HG02840 (cell line): ENCODE measurements around the gene GORASP2.
"Not testable (repeated sequence)": the region's sequence is repeated elsewhere in the genome, so short reads cannot be mapped to it uniquely, and the experiment has no call there.

ENCODE experiments used
- ATAC-seq: cut with Tn5 transposase; IDR thresholded peaks from one replicate; pipeline ENCODE4 v1.9.1; 2021; ENCODE audit warnings: mild to moderate bottlenecking, moderate library complexity, moderate number of reproducible peaks; ENCODE audit not compliant: unreplicated experiment, low FRiP score

The GORASP2 gene

DNA sequence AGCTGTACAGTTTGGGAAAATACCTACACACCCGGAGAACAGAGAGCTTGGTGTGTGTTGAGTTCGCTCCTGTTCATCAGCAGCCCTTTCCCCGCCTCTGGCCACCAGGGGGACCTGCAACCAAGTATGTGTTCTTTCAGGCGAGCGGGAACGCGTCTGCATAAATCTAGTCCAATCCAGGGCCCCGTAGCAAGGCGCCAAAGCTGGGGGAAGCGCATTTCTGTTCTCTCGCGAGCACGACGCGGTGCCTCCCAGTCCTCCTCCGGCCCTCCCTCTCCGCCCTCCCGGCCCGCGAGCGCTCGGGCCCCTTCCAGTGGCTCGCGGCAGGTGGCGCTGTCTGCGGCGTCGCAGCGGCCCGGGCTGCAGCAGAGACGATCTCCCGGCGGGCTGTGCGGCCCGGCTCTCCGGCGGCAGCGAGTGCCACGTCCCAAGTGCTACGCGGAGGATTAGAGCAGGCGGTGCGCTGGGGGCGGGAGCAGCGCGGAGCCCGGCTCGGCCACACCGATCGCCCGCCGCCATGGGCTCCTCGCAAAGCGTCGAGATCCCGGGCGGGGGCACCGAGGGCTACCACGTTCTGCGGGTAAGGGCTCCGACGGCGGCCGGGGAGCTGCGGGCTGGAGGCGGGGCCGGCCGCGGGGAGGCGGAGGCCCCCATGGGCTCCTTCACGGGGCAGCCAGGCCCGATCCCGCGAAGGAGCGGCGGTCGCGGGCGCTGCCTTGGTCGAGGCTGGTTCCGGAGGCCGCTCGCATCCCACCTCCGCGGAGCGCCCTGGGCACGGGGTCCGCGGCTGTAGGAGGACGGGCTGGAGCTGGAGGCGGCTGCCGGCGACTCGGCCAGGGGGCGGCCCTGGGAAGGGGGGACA lies at the start of gene GORASP2:
GORASP2 (plus strand) TSS at position 430 of the 862 bp plus-strand sequence; CDS start at position 518, 88 bp downstream.
- ATAC-seq, result peak; percentile 92

DNA sequence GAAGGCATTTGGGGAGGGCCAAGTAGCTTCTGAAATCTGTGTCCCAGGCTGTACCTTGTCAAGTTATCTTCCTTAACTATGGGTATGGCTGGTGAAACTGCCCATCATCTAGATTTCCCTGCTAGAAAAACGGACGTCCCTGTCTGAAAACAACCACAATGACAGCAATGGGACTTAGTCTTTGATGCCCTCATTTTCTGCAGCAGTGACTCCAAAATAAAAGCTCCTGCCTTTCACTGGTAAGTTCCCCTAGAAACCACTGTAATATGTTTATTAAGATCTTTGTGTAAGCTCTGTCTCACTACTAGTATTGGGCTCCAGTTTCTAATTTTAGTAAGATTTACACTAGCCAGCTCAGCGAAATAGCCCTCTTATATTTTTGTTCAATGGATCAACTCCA lies 47.2 kb upstream of the GORASP2 start:
- no peak for ATAC-seq

DNA sequence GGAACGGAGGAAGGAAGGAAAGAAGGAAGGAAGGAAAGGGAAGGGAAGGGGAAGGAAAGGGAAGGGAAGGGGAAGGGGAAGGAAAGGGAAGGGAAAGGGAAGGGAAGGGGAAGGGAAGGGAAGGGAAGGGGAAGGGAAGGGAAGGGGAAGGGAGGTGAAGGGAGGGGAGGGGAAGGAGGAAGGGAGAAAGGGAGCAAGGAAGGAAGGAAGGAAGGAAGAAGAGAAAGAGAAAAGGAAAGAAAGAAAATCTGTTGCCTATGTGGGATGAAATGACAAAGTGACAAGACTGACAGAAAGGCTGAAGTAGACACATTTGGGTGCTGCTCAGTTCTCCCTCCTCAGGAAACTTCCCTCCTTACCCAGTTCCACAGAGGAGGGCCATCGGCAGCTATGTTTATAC lies 46.3 kb upstream of the GORASP2 start:
- ATAC-seq, result no peak

DNA sequence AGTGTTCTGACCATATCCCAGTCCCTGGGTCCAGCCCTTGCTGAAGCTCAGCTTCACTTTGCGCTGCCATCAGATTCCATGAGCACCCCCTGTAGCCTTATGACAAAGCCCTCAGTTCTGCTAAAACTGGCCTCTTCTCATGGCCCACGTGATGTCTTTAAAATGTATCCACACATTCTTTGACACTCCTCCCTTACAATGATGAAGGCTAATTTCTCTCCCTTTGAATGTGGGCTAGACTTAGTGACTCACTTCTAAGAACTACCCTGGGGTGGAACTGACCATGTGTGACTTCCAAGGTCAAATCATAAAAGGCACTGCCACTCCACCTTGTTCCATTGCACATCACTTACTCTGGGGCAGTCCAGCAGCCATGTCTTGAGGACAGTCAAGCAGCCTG lies 45.4 kb upstream of the GORASP2 start:
- ATAC-seq, result no peak

DNA sequence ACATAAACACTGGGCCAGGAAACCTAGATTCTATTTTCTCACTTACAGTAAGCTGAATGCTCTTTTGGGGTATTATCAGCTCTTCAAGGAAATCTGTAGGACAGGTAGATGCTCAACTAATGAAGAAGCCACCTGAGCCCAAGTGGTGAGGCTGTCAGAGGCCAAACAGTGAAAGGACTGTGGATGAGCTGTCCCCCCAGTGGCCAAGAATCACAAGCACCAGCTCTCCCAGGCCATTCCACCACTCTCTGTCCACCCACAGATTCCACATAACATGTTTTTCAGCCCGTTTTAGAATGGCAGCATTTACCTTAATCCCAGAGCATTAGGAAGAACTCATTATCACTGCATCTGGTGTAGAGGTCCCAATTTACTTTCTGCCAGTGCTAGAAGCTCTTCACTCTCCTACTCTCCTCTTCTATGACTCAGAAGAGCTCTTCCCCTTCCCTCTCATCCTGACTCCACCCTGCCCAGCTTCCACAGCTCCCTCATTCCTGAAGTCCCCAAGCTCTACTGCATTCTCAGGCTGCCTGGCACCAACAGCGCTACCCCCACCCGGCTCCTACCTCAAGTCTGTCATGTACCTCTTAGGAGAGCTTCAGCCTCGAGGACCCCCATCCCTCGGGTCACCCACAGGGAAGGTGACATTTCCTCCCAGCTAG lies 43.8 kb upstream of the GORASP2 start:
- ATAC-seq, result no peak

DNA sequence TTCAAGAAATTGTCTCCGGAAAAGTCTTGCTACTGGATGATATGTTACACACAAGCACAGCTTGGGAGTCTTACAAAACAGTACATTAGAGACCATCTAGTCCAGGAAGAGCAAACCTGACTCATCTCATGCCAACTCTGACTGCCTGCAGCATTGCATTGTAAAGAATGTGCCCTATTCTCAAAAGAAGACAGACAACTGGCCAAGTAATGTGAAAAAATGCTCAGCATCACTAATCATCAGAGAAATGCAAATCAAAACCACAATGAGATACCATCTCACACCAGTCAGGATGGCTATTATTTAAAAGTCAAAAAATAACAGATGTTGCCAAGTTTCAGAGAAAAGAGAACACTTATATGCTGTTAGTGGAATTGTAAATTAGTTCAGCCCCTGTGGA lies 42.7 kb upstream of the GORASP2 start:
- ATAC-seq, result no peak

DNA sequence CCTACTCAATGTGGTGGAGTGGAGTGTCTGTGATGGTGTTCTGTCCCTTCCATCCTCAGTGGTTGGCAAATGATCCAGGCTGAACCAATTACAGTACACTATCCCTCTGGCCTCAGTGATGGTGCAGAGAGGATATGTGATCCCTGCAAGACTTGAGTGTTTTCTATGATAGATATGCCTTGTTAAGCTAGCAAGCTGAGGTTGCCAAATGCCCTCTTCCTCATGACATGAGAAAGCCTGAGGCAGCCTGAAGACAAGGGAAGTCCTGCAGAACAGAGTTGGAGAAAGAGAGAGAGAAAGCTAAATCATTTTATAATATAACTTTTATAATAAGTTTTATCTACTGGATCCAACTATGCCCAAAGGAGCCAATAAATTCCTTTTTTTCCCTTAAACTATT lies 41.6 kb upstream of the GORASP2 start:
- ATAC-seq, result no peak

DNA sequence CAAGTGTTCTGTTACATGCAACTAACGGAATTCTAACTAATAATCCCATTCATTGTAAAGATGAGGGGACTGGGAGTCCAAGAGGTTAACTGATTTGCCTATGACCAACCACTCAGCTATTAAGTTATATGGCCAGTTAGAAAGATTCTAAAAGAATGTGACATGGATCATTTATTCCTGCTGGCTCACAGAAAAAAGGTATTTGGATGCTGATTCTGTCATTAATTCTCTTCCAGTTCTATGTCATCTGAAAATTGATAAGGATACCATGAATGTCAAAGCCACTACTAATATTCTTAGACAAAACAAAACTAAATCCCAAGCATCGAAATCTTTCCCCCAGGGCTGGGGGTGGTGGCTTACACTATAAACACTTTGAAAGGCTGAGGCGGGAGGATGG lies 41.2 kb upstream of the GORASP2 start:
- no peak for ATAC-seq

DNA sequence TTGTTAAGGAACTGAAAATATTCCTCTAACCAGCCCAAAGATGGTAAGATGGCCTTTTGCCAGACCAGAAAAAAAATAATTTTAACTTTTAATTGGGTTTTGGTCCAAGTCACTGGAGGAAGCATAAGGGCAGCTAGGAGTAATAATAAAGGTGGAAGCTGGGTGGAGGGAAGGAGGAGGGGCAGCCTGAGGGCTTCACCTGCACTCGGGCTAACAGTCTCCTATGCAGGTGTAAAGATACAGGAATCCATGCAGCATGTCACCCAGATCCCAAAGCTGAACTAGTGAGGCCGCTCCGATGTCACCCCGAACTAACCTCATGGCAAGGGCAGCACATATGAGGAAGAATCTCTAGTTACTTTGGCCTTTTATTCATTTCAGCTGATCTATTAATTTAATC lies 37.2 kb upstream of the GORASP2 start:
- no peak for ATAC-seq

DNA sequence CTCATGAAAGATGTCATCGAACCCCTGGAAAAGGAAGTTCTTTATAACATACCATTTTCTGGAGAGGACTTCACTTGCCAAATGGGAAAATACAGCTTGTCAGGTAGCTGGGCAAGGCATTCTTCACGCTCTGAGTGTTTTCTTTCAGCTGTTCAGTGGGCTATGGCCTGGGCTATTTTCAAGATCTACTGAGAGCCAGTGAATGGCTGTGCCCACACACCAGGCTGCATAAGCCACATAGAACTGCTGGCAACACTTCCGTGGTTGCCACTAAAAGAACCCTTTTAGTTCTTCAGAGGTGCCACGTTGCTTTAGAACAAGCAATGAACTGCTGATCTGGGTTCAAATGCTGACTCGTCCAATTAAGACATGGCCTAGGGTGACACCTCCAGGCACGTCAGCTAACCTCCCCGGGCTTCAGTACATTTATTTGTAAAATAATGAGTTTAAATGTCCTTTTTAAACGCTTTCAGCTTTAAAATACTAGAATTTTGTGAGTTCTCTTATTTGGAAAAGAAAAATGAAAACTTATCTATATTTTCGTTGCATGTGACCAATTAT lies 36.6 kb upstream of the GORASP2 start:
- no peak for ATAC-seq

DNA sequence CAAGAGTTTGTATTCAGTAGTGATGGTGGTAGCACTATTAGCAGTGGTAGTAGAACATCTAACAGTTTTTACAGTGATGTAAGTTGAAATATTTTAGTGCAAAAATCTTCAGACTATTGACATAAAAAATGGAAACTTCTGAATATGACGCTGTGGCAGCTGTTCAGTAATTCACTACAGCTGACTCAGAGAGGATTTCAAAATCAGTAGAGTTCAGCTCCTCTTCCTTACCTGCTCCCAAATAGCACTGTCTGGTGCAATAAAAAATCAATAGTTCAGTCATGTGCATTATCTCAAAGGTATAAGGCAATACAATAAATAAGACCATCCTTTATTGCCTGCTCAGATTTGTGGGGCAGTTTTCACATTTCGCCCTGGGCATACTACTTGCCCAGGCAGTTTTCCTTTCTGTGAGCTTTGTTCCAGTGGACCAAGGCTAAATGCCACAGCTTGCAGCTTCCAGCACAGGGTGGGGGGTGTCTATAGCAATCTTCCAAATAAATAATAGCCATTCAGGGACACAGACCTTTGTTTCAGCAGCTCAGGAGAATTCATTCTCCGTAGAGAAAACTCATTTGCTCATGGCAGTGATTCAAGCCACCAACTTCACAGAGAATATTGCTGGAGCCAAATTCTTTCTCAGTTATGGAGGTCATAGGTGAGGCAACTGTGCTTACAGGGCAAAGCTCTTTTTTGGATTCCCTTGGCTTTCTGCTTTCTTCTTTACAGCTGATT lies 33.9 kb upstream of the GORASP2 start:
- no peak for ATAC-seq

DNA sequence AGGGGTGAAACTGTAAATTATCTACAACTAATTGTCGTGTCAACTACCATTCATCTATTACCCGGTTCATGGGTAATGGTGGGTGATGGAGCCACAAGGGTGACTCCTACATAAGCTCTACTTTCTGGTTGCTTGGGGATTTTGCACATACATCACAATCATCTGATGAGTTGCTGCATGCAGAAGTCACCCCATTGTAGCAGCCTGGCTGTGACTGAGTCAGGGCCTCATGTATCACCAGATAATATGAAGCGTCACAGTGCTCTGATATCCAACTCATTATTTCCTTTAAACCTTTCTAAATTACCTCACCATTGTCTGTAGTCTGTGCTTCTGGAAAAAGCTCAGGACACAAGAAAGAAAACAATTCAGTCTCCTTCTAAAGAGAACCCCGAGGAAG lies 32.4 kb upstream of the GORASP2 start:
- no peak for ATAC-seq

DNA sequence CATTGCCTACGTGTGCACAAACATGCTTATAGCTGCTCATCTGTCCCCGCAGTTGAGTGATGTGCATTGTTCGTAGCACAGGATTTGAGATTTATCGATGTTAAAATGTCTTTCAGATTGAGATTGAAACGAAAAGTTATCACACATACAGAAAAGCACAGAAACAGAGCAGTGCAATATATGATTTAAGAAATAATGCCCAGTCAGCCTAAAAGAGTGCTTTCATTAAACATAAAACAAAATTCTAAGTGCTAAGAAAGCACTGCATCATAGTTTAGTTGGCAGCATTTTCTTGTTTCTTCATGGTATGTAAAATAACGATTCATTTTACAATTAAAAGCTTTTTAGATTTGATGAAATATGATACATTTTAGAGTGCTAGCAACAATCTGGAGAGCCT lies 31.9 kb upstream of the GORASP2 start:
- ATAC-seq, result no peak

DNA sequence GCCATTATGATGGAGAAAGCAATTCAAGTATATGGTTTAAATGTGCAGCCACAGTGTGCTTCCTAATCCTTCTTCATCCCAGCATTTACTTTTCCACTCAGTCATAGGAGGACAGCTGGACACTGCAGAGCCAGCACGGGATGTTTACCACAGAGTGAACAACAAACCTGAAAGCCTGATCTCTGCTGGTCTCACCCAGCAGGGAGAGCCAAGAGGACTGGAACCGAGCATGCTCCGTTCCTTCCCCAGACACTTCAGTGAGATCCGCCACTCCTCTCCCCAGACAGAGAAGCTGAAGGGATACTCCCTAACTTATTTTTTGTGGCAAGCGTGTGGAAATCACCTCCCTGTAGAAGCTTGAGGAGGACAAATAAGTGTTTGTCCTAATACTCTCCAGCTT lies 23.2 kb upstream of the GORASP2 start:
- ATAC-seq, result no peak

DNA sequence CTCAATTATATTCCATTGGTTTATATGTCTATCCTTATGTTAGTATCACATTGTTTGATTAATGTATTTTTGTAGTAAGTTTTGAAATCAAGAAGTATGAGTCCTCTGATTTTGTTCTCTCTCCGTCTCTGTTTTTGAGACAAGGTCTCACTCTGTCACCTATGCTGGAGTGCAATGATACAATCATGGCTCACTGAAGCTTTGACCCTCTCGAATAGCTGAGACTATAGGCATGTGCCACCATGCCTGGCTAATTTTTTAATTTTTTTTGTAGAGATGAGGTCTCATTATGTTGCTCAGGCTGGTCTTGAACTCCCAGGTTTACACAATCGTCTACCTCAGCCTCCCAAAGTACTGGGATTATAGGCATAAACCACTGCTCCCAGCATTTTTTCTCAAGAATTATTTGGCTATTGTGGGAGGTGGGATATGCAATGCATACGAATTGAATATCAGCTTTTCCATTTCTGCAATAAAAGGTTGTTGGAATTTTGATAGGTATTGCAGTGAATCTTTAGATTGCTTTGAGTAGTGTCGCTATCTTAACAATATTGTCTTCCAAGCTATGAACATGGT lies 17.7 kb upstream of the GORASP2 start:
- ATAC-seq, result no peak

DNA sequence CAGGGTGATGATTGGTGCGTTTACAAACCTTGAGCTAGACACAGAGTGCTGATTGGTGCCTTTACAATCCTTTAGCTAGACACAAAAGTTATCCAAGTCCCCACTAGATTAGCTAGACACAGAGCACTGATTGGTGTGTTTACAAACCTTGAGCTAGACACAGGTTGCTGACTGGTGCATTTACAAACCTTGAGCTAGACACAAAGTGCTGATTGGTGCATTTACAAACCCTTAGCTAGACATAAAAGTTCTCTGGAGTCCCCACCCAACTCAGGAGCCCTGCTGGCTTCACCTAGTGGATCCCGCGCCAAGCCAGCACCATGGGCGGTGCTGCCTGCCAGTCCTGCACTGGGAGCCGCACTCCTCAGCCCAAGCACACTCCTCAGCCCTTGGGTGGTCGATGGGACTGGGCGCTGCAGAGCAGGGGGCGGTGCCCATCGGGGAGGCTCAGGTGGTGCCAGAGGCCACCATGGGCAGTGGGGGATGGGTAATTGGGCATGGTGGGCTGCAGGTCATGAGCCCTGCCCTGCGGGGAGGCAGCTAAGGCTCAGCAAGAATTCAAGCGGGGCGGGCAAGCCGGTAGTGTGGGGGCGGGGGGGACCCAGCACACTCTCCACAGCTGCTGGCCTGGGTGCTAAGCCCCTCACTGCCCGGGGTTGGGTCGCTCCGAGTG lies 13.9 kb upstream of the GORASP2 start:
- ATAC-seq, result not testable (repeated sequence)

DNA sequence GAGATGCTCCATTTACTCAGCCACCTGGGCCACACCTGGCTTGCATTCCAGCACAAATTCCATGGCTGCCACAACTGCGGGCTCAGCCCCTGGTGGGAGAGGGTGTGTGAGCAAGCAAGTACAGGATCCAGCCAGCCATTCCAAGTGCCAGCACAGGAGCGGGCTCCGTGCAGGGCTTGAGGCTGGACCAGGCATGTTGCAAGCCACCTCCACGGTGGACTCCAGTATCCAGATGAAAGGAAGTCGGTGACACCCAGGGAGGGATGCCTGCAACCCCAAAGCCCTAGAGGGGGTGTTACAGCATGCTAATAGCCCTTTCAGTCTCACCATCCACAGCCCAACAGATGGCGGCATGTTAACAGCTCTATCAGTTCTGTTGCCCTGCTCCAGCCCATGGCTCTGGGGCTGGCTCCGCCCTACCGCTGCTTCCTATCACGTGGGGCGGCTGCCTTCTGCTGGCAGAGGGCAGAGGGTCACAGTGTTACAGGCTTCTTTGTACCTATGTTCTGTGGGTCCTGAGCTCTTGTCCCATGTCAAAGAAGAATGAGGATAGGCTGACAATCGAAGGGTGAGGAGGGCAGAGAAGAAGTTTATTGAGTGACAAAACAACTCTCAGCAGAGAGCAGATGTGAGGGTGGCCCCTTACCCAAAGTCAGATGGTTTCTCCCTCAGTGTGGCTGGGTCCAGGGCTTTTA lies 11.7 kb upstream of the GORASP2 start:
- ATAC-seq, result no peak

DNA sequence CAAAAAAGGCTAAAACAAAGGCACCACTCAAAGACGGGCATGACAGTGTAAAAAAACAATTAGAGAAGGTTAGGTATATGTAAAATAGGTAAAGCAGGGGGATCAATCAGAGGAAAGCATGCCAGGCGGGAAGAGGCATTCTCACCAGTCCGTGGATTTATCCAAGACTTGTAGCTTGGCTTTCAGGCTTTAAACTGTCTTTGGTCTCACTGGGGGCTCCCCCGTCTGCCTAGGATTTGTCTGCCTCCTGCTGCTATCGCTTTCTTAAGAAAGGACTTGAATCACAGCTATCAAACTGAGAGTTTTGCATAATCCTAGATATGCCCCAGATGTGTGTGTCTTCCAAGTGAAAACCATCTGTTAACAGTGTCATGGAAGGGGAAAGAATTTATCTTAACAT lies 11.1 kb upstream of the GORASP2 start:
- no peak for ATAC-seq

DNA sequence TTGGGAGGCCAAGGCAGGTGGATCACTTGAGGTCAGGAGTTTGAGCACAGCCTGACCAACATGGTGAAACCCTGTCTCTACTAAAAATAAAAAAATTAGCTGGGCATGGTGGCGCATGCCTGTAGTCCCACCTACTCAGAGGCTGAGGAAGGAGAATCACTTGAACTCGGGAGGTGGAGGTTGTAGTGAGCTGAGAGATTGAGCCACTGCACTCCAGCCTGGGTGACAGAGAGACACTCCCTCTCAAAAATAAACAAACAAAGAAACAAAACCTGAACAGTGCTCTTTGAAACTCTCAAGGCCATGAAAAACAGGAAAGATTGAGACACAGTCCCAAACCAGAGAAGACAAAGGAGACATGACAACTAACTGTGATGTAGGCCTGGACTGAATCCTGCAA lies 7.2 kb upstream of the GORASP2 start:
- not testable (repeated sequence) for ATAC-seq
